NK-92 treated with Interleukin-12 subunit alpha and Interleukin-12 subunit beta, amount 100 ng/mL, for 24 hours (cell line): ENCODE data around the gene PTPN1.
"Not testable (repeated sequence)": the region's sequence is repeated elsewhere in the genome, so short reads cannot be mapped to it uniquely, and the experiment has no call there.

Experiments
- DNase-seq: peaks from one replicate; lab custom pipeline; 2025; lab: John Stamatoyannopoulos, UW

PTPN1 gene

GRCh38 chr20:50481741-50482140 lies 28.4 kb upstream of the PTPN1 start:
- no peak for DNase-seq

GRCh38 chr20:50482396-50482981 lies 27.7 kb upstream of the PTPN1 start:
- DNase-seq = no peak

- no peak for DNase-seq
Observed at GRCh38 chr20:50484271-50484976, 25.8 kb upstream of the PTPN1 start.

GRCh38 chr20:50487397-50487796 lies 22.8 kb upstream of the PTPN1 start:
- no peak for DNase-seq

GRCh38 chr20:50488236-50488806 lies 21.9 kb upstream of the PTPN1 start:
- no peak for DNase-seq

GRCh38 chr20:50491168-50491567 lies 19.0 kb upstream of the PTPN1 start:
- no peak for DNase-seq

GRCh38 chr20:50491926-50492634 lies 18.1 kb upstream of the PTPN1 start:
- DNase-seq = no peak

GRCh38 chr20:50493881-50494253 lies 16.3 kb upstream of the PTPN1 start:
- DNase-seq = no peak

GRCh38 chr20:50494428-50494827 lies 15.8 kb upstream of the PTPN1 start:
- no peak for DNase-seq

- no peak for DNase-seq
Observed at GRCh38 chr20:50496773-50497385, 13.3 kb upstream of the PTPN1 start.

GRCh38 chr20:50498071-50498776 lies 12.0 kb upstream of the PTPN1 start:
- no peak for DNase-seq

GRCh38 chr20:50499938-50500337 lies 10.2 kb upstream of the PTPN1 start:
- DNase-seq = no peak

GRCh38 chr20:50501972-50502745 lies 8.0 kb upstream of the PTPN1 start:
- DNase-seq = no peak

- DNase-seq = no peak
Observed at GRCh38 chr20:50504231-50504823, 5.9 kb upstream of the PTPN1 start.

GRCh38 chr20:50506270-50506579 lies 4.0 kb upstream of the PTPN1 start:
- no peak for DNase-seq

GRCh38 chr20:50507745-50508144 lies 2.4 kb upstream of the PTPN1 start:
- not testable (repeated sequence) for DNase-seq

GRCh38 chr20:50508171-50508755 lies 1.9 kb upstream of the PTPN1 start:
- DNase-seq = no peak

- no peak for DNase-seq
Observed at GRCh38 chr20:50510706-50511542, 741 bp downstream of the PTPN1 start.

GRCh38 chr20:50512323-50512722 lies 2.1 kb downstream of the PTPN1 start:
- DNase-seq = no peak
